ENCODE results near the gene NR1I3. TPM values are rescaled to one million over a fixed set of nuclear protein-coding genes. Genes with fewer than 3 reads are reported as not detected.

NR1I3 gene
- total RNA-seq, 1 donor from 2014 or later, result not detected

DNA sequence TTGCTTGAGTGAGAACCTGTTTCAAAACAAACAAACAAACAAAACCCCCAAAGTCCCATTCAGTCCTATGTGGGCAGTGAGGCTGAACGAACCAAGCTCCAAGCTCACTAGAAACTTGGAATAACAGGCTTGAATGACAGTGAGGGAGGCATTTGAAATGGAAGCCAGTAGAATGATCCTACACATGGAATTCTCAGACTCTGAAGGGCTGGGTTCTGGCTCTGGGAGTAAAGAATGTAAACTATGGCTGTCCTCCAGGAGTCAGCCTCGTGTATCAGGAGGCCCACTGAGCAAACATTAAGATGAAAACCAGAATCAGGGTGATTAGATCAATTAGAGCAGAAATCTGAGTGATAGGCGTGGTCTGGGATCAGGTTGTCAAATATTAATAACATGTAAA is 35.4 kb upstream of the NR1I3 start:
- no peak overlapping the region for H3K4me3 ChIP-seq (ENCODE audit: low read depth, low read length)
- TF ChIP-seq, protein P1, sequence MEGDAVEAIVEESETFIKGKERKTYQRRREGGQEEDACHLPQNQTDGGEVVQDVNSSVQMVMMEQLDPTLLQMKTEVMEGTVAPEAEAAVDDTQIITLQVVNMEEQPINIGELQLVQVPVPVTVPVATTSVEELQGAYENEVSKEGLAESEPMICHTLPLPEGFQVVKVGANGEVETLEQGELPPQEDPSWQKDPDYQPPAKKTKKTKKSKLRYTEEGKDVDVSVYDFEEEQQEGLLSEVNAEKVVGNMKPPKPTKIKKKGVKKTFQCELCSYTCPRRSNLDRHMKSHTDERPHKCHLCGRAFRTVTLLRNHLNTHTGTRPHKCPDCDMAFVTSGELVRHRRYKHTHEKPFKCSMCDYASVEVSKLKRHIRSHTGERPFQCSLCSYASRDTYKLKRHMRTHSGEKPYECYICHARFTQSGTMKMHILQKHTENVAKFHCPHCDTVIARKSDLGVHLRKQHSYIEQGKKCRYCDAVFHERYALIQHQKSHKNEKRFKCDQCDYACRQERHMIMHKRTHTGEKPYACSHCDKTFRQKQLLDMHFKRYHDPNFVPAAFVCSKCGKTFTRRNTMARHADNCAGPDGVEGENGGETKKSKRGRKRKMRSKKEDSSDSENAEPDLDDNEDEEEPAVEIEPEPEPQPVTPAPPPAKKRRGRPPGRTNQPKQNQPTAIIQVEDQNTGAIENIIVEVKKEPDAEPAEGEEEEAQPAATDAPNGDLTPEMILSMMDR (conservative IDR thresholded peaks at IDR 0.05; ENCODE audit: low read depth, low read length), result no peak
- no peak for DNase-seq (ENCODE audit: low read depth)

DNA sequence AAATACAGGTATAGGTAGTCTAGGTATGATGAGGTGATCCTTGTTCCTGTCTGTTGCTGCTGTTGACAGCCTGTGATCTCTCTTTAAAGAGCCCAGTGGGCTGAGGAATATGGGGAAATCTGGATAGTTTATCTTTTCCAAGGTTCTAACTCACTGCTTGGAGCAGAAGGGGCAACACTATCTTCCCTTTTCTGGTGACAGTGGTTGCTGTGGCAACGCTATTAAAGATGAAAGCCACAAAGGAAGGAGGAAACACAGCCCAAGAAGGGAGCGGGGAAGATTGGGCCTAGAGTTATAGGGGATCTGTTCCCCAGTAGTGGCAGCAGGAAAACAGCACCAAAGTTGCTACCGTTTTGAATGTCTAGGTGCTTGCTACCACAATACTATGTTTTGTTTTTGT is 29.3 kb upstream of the NR1I3 start:
- TF ChIP-seq, protein P1 (conservative IDR thresholded peaks at IDR 0.05; ENCODE audit: low read depth, low read length), result no peak
- DNase-seq (ENCODE audit: low read depth), result no peak
- no peak overlapping the region for H3K4me3 ChIP-seq (ENCODE audit: low read depth, low read length)

DNA sequence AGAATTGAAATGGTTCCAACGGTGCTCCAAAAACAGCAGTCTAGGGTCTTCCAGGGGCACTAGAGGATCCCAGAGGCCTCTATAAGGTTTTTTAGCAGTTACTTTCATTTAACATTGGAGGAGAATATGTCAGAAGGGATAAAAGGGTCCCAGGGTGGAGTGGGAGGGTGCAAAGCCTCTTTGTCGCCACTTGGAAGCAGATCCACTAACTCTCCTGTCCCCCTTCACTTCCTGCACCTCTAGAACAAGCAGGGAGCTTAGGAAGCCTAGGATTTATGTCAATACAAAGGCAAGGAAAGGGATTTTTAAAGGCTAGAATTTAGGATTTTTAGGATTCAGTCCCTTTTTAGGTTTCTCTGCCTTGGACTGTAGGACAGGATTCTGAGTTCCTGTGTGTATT is 28.8 kb upstream of the NR1I3 start:
- no peak overlapping the region for H3K4me3 ChIP-seq (ENCODE audit: low read depth, low read length)
- no peak for DNase-seq (ENCODE audit: low read depth)
- TF ChIP-seq, protein P1 (conservative IDR thresholded peaks at IDR 0.05; ENCODE audit: low read depth, low read length), result no peak

DNA sequence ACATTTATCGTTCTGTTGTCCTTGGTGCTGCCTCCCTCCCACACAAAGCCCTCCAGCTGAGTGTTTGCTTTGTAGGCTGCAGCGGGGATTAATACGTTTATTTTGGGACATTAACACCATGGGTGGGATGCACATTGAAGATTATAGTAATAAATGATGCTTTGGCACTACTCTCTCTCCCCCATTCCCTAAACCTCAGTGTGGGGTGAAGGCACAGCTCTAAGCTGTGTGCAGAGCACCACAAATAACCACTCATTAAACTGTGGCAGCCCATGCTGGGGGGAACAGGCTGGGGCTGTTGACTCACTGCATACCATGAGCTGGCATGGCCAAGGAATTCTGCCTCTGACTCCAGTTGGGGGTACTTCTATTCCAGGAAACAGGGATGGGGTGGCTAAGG is 28.2 kb upstream of the NR1I3 start:
- TF ChIP-seq, protein P1 (conservative IDR thresholded peaks at IDR 0.05; ENCODE audit: low read depth, low read length), result no peak
- no peak for DNase-seq (ENCODE audit: low read depth)
- H3K4me3 ChIP-seq (ENCODE audit: low read depth, low read length), result no peak overlapping the region

DNA sequence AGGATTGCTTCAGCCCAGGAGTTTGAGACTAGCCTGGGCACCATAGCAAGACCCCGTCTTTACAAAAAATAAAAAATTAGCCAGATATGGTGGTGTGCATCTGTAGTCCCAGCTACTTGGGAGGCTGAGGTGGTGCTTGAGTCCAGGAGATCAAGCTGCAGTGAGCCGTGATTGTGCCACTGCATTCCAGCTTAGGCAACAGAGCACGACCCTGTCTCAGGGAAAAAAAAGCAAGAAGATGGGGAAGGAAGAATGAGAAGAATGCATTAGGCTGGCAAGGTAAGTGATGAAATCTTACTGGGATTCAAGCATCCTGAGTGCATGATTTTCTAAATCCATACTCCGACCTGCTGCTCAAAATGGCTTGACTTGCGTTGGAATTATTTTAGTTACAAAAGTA is 27.3 kb upstream of the NR1I3 start:
- no peak overlapping the region for H3K4me3 ChIP-seq (ENCODE audit: low read depth, low read length)
- TF ChIP-seq, protein P1 (conservative IDR thresholded peaks at IDR 0.05; ENCODE audit: low read depth, low read length), result no peak
- DNase-seq (ENCODE audit: low read depth), result no peak

DNA sequence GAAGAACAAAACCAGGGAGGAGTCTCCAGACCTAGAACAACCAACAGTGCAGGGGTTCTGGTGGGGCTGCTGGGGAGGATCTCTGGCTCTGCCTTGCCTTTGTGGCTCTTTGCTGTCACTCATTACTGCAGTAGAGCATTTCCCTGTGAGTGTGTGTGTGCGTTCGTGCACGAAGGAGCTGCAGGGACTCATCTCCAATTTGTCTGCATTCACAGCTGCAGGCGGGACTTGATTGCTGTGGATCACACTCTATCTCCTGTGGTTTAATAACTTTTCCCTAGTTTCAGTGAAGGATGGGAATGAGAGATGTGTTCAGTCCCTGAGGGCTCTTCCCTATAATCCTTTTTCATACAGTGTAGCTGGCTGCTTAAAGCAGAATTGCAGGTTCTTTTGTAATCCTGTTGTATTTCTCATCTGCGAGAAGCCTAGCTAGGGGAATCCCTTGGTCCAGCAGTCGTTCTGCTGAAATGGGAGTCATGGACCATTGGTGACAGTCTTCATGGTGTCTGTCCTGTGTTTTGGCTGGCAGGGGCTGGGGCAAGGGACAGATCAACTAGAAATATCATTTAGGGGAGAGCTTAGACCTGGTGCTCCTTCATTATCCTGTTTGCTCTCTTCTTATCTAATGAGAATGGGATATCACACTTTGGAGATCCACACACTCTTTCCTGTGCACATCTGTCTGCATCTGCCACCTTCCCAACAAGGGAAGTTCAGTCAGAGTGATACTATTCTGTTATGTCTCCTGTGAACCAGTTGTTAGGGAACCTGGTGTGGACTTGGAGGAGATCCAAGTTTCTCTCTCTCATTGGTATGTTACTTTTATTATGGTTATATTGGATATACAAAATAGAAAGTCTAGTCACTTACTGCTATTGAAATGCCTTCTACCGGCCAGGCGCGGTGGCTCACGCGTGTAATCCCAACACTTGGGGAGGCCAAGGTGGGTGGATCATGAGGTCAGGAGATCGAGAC is 23.5 kb upstream of the NR1I3 start:
- H3K4me3 ChIP-seq (ENCODE audit: low read depth, low read length), result no peak overlapping the region
- no peak for DNase-seq (ENCODE audit: low read depth)
- TF ChIP-seq, protein P1 (conservative IDR thresholded peaks at IDR 0.05; ENCODE audit: low read depth, low read length), result no peak

All from epithelial cell of proximal tubule (primary cell).